ENCODE measurements around the gene HEBP2.

DNA sequence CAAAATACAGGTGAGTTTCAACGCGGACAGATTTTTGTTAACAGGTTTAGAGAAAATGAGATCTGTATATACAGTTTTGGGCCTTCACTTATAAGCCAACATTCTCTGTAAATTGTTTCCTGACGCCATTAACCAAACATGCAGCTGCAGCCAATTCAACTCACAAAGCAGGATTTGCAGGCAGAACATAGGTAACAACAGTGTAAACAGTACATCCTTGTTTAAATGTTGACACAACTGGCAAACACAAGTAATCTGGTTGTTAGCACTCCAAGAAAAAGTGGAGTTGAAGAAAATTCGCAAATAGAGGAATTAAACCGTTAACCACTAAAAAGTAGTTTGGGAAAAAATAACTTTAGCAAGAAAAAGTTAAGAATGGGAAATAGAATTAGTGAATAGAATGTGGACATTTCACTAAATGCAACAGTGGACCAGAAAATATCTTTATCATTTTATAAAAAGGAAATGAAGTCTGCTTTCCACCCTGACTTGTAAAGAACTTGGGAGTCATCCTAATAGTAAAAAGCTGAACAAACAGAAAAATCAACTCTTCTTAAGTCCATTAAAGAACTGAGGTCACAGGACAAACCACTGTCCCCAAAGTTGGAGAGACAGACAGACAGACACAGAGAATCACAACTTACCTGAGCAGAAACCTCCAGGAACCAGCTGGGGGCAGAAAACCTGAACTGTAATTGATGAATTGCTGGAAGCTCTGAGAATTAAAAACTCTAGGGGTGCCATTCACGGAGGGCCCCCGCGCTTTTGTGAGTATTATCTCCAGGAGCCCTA is 16.2 kb upstream of the HEBP2 start:
- TF ChIP-seq, protein P1, sequence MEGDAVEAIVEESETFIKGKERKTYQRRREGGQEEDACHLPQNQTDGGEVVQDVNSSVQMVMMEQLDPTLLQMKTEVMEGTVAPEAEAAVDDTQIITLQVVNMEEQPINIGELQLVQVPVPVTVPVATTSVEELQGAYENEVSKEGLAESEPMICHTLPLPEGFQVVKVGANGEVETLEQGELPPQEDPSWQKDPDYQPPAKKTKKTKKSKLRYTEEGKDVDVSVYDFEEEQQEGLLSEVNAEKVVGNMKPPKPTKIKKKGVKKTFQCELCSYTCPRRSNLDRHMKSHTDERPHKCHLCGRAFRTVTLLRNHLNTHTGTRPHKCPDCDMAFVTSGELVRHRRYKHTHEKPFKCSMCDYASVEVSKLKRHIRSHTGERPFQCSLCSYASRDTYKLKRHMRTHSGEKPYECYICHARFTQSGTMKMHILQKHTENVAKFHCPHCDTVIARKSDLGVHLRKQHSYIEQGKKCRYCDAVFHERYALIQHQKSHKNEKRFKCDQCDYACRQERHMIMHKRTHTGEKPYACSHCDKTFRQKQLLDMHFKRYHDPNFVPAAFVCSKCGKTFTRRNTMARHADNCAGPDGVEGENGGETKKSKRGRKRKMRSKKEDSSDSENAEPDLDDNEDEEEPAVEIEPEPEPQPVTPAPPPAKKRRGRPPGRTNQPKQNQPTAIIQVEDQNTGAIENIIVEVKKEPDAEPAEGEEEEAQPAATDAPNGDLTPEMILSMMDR (IDR thresholded peaks at IDR 0.05; ENCODE audit: low read depth, low read length) = 0 out of 2 replicates have a peak, but pooled peaks have one; percentile 7
- TF ChIP-seq EZH2phosphoT487 (IDR thresholded peaks at IDR 0.05; ENCODE audit: low read depth) = no peak

All from OCI-LY3 (cell line).